ENCODE results near the gene GUCA1A.

Gene GUCA1A

DNA sequence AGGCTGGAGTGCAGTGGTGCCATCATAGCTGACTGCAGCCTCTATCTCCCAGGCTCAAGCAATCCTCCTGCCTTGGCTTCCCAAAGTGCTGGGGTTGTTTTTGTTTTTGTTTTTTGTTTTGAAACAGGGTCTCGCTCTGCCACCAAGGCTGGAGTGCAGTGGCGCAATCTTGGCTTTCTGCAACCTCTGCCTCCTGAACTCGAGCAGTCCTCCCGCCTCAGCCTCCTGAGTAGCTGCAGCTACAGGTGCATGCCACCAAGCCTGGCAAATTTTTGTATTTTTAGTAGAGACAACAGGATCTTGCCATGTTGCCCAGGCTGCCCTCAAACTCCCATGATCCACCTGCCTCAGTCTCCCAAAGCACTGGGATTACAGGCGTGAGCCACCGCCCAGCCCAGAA, 35.0 kb upstream of the GUCA1A start:
- H3K4me3 ChIP-seq (ENCODE audit: low read length) = no peak overlapping the region
- TF ChIP-seq, protein P1, sequence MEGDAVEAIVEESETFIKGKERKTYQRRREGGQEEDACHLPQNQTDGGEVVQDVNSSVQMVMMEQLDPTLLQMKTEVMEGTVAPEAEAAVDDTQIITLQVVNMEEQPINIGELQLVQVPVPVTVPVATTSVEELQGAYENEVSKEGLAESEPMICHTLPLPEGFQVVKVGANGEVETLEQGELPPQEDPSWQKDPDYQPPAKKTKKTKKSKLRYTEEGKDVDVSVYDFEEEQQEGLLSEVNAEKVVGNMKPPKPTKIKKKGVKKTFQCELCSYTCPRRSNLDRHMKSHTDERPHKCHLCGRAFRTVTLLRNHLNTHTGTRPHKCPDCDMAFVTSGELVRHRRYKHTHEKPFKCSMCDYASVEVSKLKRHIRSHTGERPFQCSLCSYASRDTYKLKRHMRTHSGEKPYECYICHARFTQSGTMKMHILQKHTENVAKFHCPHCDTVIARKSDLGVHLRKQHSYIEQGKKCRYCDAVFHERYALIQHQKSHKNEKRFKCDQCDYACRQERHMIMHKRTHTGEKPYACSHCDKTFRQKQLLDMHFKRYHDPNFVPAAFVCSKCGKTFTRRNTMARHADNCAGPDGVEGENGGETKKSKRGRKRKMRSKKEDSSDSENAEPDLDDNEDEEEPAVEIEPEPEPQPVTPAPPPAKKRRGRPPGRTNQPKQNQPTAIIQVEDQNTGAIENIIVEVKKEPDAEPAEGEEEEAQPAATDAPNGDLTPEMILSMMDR (conservative IDR thresholded peaks at IDR 0.05; ENCODE audit: low read length) = no peak

DNA sequence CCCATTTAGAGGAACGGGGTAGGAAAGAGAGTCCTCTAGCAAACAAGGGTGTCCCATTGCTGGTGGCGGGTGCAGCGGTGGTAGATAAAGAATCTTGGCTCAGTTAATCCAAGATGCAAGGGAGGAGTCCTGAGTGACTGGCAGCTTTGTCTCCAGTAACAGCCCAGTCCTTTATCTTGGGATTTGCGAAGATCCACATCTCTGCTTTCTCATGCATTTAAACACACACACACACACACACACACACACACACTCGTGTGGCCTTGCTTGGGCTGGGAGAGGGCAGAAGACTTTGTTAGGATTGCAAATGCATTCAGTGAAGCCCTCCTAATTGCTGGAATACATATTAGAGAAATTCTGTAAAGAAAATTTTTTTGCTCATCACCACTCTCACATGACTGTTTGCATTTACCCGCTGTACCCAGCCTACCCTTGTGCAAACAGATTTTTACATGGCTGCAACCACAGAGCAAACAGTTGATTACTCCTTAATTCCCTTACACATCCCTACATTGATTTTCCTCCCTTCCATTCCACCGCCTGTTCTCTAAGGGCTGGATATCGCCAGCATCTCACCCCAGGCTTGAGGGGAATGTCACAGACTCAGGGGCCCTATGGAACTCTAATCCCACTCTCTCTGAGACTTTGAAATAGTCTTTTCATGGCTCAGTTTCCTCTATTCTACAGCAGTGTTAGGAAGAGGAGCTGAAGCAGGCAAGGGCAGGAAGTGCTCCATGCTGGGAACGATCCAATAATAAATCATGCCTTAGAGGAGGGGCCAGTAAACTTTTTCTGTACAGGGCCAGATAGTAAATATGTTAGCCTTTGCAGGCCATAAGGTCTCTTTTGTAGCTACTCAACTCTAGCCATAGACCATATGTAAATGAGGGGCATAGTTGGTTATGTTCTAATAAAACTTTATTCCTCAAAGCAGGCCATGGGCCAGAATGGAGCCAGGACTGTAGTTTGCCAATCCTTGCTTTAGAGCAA, 34.2 kb upstream of the GUCA1A start:
- TF ChIP-seq, protein P1 (conservative IDR thresholded peaks at IDR 0.05; ENCODE audit: low read length) = no peak
- H3K4me3 ChIP-seq (ENCODE audit: low read length) = no peak overlapping the region
- DNase-seq (ENCODE audit: low read depth) = no peak

More for the DNA sequence above, 35.0 kb upstream of the GUCA1A start:
- DNase-seq (ENCODE audit: low read depth) = no peak

DNA sequence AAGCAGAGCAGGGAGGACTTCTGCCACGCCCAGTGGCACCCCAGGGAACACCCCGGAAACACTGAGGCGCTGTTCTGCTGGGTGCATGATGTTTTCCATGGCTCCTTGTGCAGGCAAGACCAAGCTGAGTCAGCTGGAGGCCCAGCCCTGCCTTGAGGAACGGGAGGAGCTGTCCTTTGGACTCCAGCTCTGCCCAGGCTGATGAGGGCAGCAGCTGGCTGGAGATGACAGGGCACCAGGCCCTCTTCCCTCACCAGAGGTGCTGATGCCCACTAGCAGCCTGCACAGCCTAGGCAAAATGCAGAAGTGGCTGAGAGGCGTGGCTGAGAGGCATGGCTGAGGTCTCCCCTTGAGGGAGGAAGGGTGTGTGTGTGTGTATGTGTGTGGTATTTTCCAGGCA, 33.1 kb upstream of the GUCA1A start:
- DNase-seq (ENCODE audit: low read depth) = peak; percentile 40
- no peak overlapping the region for H3K4me3 ChIP-seq (ENCODE audit: low read length)

DNA sequence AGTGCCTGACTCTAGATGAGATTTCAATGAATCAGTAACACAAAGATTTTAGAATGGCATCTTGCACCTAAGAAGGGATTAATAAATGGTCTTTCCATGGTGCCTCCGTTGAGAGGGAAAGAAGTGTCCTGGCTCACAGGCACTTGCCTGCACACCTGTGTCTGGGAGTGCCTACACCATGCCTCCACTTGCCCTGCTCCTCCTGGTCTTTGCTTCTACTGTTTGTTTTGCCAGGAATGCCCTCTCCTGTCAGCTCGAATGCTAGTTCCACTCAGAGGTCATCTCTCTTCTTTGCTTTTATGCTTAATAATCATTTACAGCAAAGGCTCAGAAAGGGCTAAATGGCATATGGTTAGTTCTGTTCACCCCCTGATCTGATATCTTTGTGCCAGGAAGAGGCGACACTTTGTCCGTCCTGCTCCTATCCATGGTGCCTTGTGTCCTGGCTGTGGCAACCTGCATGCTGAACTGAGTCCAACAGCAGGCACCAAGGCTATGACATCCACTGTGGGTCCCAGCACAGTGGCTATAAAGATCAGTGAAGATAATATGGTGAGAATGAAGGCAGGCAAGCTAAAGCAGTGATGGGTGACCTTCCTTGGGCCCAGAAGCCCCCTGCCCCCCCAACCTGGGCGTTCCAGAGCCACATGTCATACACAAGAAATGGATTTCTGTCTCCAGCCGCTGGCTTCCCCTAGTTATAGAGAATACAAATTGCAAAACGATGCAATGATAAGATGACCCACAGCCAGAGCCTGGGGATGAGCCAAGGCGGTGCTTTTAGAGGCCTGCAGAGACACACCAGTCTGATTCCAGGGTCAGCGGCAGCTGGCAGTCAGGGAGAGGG, 32.2 kb upstream of the GUCA1A start:
- peak overlapping the region; percentile 77 for H3K4me3 ChIP-seq (ENCODE audit: low read length)
- DNase-seq (ENCODE audit: low read depth) = peak; percentile 55

More for the DNA sequence above, 33.1 kb upstream of the GUCA1A start:
- TF ChIP-seq, protein P1 (conservative IDR thresholded peaks at IDR 0.05; ENCODE audit: low read length) = no peak

DNA sequence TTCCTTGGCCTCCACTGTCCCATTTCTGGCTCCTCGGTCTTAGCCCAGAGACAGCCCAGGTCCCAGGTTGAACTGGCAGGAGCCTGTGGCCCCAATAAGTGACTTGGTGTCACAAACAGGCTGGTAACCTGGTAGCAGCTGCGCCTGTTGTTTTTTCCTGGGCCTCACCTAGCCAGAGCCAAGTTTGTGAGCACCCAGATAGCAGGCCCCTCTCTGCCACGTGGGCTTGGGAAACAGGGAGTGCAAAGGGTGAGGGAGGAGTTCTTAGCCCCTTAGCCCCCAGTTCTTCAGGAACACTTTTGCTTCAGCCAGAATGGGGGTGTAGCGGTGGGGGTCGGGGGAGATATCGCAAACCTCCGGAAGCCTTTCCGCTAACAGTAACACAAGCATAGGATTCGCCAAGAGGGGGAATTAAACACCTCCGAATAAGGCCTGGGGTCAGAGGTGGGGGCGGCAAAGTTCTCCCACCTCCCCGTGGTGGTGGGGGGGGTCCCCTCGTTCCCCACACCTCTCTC, 31.5 kb upstream of the GUCA1A start:
- no peak for DNase-seq (ENCODE audit: low read depth)
- TF ChIP-seq, protein P1 (conservative IDR thresholded peaks at IDR 0.05; ENCODE audit: low read length) = no peak
- peak overlapping the region; percentile 77 for H3K4me3 ChIP-seq (ENCODE audit: low read length)

More for the DNA sequence above, 32.2 kb upstream of the GUCA1A start:
- TF ChIP-seq, protein P1 (conservative IDR thresholded peaks at IDR 0.05; ENCODE audit: low read length) = no peak

DNA sequence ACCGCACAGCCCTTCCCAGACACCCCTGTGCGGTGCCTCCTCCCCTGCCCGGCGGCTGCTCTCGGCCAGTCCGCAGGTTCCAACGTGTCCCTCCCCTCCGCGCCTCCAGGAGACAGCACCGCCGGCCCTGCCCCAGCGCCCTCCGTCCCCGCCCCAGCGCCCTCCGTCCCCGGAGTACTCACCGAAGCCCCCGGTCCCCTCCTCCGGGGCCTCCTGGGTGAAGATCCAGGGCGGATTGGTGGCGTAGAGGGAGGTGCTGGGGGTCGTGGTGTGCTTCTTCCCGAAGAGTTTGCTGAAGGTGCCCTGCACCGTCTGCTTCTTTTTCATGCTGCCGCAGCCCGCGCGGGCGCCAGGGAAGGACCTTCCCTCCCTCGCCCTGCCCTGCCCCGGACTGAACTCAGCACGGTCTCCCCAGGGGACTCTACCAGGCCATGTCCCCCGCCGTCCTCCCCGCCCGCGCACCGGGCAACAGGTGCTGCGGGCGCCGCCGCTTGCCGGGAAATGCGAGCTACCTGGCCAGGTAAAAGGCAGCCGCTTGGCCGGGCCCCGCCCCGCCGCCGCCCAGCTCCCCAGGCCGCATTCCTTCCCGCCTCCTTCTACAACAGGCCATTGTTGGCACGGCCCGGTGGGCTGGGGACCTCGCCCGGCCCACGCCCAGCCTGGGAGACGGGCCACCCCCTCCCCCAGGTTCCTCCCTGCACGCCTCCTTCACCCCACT, 30.9 kb upstream of the GUCA1A start, which contains the start of gene C6orf132:
TSS of gene C6orf132 (minus strand) at position 503 of the 718 bp plus-strand sequence. CDS start at position 327, 176 bp downstream.
- peak within 1 kb of the TSS; percentile 77 for H3K4me3 ChIP-seq (ENCODE audit: low read length)
- DNase-seq (ENCODE audit: low read depth) = peak; percentile 44
- TF ChIP-seq, protein P1 (conservative IDR thresholded peaks at IDR 0.05; ENCODE audit: low read length) = no peak

Measured in AG10803 (cell line).